Cerebellar nuclear complex (tissue), 1 donor: ENCODE results near the gene URB1.

Experiments used
- DNase-seq, 2 experiments: peaks; one replicate each; lab custom pipeline; 2025; lab: John Stamatoyannopoulos, UW

Gene URB1

GRCh38 chr21:32340863-32341848 lies 51.7 kb downstream of the URB1 start:
- DNase-seq, result no peak

DNA sequence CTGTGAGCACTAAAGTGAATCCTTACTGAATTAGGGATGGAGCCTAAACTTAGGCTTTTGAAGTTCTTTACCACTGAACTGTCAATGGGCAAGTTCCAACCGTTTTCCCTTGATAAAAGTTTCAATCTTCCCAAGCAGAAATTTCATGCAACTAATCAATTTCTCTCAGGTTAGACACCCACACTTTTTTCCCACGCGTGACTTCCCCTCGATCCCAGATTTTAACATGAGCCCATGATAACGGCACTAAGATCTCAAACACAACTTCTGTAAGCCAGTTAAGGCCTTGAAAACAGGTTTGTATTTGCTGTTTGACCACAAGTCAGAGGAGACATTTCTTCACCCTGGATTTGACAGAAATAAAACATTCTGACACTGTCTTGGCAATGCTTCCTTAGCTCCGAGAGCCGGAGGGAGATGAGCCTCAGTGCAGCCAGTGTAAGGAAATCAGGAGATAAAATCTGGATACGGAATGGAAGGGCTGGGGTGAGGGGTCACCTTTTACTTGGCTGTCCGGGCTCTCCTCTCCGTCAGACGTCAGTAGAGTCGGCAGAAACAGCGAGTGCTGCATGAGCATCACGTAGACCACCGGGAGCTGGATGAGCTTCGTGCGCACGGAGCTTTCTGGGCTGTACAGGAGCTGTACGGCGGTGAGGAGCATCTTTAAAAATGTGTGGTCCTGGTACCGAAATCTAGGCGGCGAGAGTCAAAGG lies 54.4 kb downstream of the URB1 start:
- DNase-seq, result no peak

- DNase-seq, result no peak
Measured at GRCh38 chr21:32337206-32337605, 55.6 kb downstream of the URB1 start.

GRCh38 chr21:32336711-32337110 lies 56.1 kb downstream of the URB1 start:
- no peak for DNase-seq

- DNase-seq, result peak in 1 of 2 experiments; percentile 44
Measured at GRCh38 chr21:32335601-32336575, 56.9 kb downstream of the URB1 start.

- peak in 1 of 2 experiments; percentile 59 for DNase-seq
Measured at GRCh38 chr21:32334980-32335531, 57.8 kb downstream of the URB1 start.

GRCh38 chr21:32333953-32334673 lies 58.7 kb downstream of the URB1 start:
- no peak for DNase-seq

GRCh38 chr21:32332463-32332951 lies 60.3 kb downstream of the URB1 start:
- DNase-seq, result no peak

DNA sequence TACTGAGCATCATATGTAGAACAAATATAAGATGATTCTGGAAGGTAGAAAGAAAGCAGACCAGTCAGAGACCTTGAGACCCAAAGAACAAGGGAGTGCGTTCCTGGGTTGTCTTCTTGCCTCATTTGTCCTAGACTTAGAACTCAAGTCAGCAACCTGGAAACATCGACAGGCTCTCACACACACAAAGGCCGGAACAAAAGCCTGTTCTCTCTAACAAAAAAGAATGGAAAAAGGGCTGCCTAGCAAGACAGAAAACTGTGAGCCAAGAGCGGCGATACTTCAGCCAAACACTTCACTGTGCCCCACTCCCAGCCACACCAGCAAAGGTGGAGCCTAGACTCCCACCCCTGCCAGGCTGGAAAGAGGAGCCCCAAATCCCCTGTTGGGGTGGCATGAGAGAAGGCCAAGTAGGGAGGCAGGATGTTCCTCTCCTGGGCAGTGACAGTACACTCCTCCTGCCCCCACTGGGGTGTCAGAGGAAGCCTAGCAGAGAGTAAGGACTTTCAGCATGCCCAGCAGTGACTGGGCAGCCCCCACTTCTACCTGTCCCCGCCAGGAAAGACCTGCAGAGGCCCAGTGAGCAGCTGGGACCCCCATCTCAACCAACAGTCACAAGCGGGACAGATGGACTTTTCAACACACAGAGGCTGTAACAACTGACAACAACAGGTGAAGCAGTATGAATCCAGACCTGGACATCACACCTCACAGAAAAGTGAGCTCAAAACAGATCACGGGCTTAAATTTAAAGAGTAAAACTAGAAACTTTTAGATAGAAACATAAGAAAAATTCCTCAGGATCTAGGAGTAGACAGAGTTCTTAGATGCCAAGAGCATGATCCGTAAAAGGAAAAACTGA lies 61.1 kb downstream of the URB1 start:
- no peak for DNase-seq

GRCh38 chr21:32330784-32331311 lies 62.0 kb downstream of the URB1 start:
- DNase-seq, result no peak

- DNase-seq, result no peak
Measured at GRCh38 chr21:32329776-32330175, 63.0 kb downstream of the URB1 start.

DNA sequence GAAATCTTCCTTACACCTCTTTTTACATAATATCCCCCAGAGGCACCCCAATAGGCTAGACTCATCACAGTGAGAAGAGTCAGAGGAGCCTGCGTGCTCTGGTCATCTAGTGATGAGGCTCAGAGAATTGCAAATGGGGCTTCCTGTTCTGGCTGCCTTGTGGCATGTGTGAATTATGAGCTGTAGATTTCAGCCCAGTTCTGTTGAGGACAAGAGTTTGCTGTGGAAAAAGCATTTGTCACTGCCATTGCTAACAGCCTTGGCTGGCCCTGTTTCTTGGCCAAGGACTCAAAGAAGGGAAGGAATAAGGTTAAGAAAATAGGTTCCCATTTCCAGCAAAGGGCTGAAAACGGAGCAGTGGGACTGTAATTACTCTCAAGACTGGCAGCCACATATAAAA lies 63.5 kb downstream of the URB1 start:
- DNase-seq, result no peak

- no peak for DNase-seq
Measured at GRCh38 chr21:32328595-32328994, 64.2 kb downstream of the URB1 start.

- DNase-seq, result no peak
Measured at GRCh38 chr21:32325706-32326105, 67.1 kb downstream of the URB1 start.

DNA sequence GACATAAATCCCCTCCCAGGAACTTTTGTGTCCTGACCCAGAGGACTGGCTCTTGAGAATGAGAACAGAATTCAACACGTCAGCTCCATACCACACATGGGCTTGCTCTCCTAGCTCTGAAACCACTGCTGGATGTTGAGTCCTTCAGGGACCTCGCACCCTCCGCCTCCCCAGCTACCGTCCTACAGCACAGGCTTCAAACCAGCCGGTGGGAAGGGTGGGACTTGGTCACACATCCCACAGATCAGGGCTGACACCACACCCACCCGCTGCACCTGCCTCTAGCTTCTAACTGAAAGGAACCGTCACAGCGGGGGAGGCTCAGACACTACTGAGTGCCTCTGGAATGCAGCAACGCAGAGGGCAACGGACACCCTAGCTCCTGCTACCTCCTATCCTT lies 70.1 kb downstream of the URB1 start:
- no peak for DNase-seq

GRCh38 chr21:32322103-32322502 lies 70.7 kb downstream of the URB1 start:
- DNase-seq, result no peak

DNA sequence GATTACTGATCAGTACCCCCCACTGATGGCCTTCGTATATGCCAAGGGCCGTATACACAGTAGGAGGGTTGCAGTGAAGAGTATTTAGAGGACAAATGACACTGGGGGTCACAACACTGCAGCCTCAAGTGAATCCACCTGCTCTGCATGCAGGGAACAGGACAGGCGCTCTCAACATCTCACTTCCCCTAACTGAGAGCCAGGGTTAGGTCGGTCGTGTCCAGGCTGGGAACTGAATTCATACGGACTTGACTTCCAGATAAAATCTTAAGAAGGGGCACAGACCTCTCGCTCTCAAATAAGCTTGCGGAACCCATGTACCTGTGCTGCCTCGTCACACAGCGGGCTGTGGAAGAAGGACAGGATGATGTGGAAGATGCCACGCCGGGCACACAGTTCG lies 71.3 kb downstream of the URB1 start:
- DNase-seq, result no peak

DNA sequence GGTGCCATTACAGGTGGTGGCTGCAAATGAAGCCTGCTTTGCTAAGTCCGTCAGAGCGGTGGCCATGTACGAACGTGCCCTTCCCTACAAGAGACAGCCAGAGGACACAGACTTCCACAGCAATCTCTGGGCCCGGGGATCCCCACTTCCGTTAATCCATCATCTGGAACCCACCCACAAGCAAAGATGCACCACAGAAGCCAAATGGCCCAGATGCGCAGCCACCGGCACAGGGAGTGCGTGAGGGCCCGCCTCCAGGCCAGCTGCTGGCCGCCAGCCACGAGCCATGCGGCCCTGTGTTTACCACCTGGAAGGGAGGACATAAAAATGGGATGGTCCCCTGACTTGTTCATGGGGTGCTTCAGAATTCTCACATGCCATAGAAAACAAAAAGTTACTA lies 72.1 kb downstream of the URB1 start:
- no peak for DNase-seq

GRCh38 chr21:32320059-32320458 lies 72.8 kb downstream of the URB1 start:
- DNase-seq, result no peak
